Caco-2 (cell line): ENCODE results near the gene PPP1R27. TPM values are rescaled to one million over a fixed set of nuclear protein-coding genes. Genes with fewer than 3 reads are reported as not detected.

Experiments
- BruUV-seq: library from RNA; stranded (reverse); fragments of 400-500 nt; replicated peaks from 2 replicates; lab custom pipeline; 2021; lab: Mats Ljungman, UMichigan
- CTCF ChIA-PET: fragments of 300-600 bp; sonication (Branson Sonifier 250); formaldehyde crosslinking; loops from one replicate; lab custom pipeline; 2022; ENCODE audit warnings: antibody characterized with exemption; lab: Charles Lee
- POLR2A ChIA-PET: fragments of 300-600 bp; sonication (Branson Sonifier 250); formaldehyde crosslinking; loops from one replicate; lab custom pipeline; 2022; ENCODE audit warnings: antibody characterized with exemption; lab: Charles Lee
- DNase-seq, 2 experiments: peaks; one replicate each; pipeline versions ENCODE4 v3.0.0 to v3.0.0-alpha.2; 2020 to 2022
- H3K27me3 ChIP-seq: replicated peaks from 2 replicates; pipeline ENCODE4 v1.6.0; 2011; ENCODE audit warnings: low read length; ENCODE audit not compliant: control insufficient read depth, insufficient read depth
- H3K36me3 ChIP-seq: 2 replicates; pipeline ENCODE4 v1.5.1; 2011; ENCODE audit warnings: low read length; ENCODE audit not compliant: control insufficient read depth, insufficient read depth
- H3K4me1 ChIP-seq: fragments of 250-450 bp; sonication (Bioruptor Pico); 2 replicates; pipeline ENCODE4 v1.5.1; 2020; ENCODE audit warnings: mild to moderate bottlenecking
- H3K4me3 ChIP-seq: 2 replicates; pipeline ENCODE4 v1.5.1; 2011; ENCODE audit warnings: low read depth, mild to moderate bottlenecking, control low read depth, low read length
- H3K9me3 ChIP-seq: fragments of 250-450 bp; sonication (Bioruptor Pico); 2 replicates; pipeline ENCODE4 v1.5.1; 2020; ENCODE audit warnings: mild to moderate bottlenecking, moderate library complexity
- H3K27ac Mint-ChIP-seq: one replicate; pipeline ENCODE4 v1.8.0; 2022; ENCODE audit warnings: mixed read lengths; ENCODE audit not compliant: unreplicated experiment
- H3K27me3 Mint-ChIP-seq: one replicate; pipeline ENCODE4 v1.8.0; 2022; ENCODE audit warnings: mixed read lengths; ENCODE audit not compliant: insufficient read depth, unreplicated experiment
- H3K36me3 Mint-ChIP-seq: one replicate; pipeline ENCODE4 v1.8.0; 2022; ENCODE audit warnings: mild to moderate bottlenecking, mixed read lengths; ENCODE audit not compliant: insufficient read depth, unreplicated experiment
- H3K4me1 Mint-ChIP-seq: one replicate; pipeline ENCODE4 v1.8.0; 2022; ENCODE audit warnings: low read depth, mixed read lengths; ENCODE audit not compliant: unreplicated experiment
- H3K4me3 Mint-ChIP-seq: one replicate; pipeline ENCODE4 v1.8.0; 2022; ENCODE audit warnings: mild to moderate bottlenecking, moderate library complexity, mixed read lengths; ENCODE audit not compliant: unreplicated experiment
- H3K9me3 Mint-ChIP-seq: one replicate; pipeline ENCODE4 v1.8.0; 2022; ENCODE audit warnings: mixed read lengths; ENCODE audit not compliant: unreplicated experiment
- intact Hi-C: fragments of 100-400 bp; cut with micrococcal nuclease; formaldehyde crosslinking; loops from one replicate; pipeline ENCODE4 v1.10.0; 2022; ENCODE audit not compliant: unreplicated experiment
- total RNA-seq: library from RNA; stranded (reverse); gene quantifications from 2 replicates; pipeline ENCODE4 v1.2.3, GENCODE V29; 2022
- TF ChIP-seq, protein P1 (sequence below), 2 experiments: fragments of 200-600 bp in 1 of 2; IDR thresholded peaks; 1 replicate in 1 of 2; 2 replicates in 1 of 2; pipeline versions ENCODE4 v1.5.1 to v1.8.0; 2011 to 2022; ENCODE audit warnings: antibody characterized with exemption in 1 of 2, control low read depth in 1 of 2, inconsistent platforms in 1 of 2, low read depth in 1 of 2, low read length in 1 of 2, mild to moderate bottlenecking in 1 of 2, moderate library complexity in 1 of 2; ENCODE audit not compliant: insufficient read depth in 1 of 2, severe bottlenecking in 1 of 2, unreplicated experiment in 1 of 2

PPP1R27 gene
- total RNA-seq, 1 experiment from 2014 or later, result 0.93 TPM

- peak overlapping the region; percentile 68 for H3K4me3 ChIP-seq
- ChIA-PET POLR2A (interaction anchor here (0.7 to 1.9 kb wide), 7 partner anchors 9 to 150 kb away, joined by 3 to 8 read pairs (median 5); partner anchors contain the start of genes ARL16, HGS, MRPL12 and P4HB), CTCF (interaction anchor here (0.8 to 1.5 kb wide), 3 partner anchors 12 to 99 kb away, joined by 3 to 5 read pairs (median 3); no protein-coding TSS in a partner anchor)
- no TSS peak for BruUV-seq
- no peak for DNase-seq
- no peaks in the 10 kb centered on the region for H3K27me3 ChIP-seq
- TF ChIP-seq, protein P1, sequence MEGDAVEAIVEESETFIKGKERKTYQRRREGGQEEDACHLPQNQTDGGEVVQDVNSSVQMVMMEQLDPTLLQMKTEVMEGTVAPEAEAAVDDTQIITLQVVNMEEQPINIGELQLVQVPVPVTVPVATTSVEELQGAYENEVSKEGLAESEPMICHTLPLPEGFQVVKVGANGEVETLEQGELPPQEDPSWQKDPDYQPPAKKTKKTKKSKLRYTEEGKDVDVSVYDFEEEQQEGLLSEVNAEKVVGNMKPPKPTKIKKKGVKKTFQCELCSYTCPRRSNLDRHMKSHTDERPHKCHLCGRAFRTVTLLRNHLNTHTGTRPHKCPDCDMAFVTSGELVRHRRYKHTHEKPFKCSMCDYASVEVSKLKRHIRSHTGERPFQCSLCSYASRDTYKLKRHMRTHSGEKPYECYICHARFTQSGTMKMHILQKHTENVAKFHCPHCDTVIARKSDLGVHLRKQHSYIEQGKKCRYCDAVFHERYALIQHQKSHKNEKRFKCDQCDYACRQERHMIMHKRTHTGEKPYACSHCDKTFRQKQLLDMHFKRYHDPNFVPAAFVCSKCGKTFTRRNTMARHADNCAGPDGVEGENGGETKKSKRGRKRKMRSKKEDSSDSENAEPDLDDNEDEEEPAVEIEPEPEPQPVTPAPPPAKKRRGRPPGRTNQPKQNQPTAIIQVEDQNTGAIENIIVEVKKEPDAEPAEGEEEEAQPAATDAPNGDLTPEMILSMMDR (IDR thresholded peaks at IDR 0.05; ENCODE audit: insufficient read depth in 1 of 2, low read depth in 1 of 2, low read length in 1 of 2, severe bottlenecking in 1 of 2, unreplicated experiment in 1 of 2), result no peak
- H3K36me3 Mint-ChIP-seq, result peaks cover 21% of the 10 kb centered on the region
- H3K9me3 Mint-ChIP-seq, result no peaks in the 10 kb centered on the region
- intact Hi-C loops, result loop anchor here (1.0 kb wide), 1 partner anchor 26 kb away; the partner anchor contains the start of gene P4HB
- H3K27me3 Mint-ChIP-seq, result no peaks in the 10 kb centered on the region
- peaks cover 29% of the 10 kb centered on the region for H3K4me1 ChIP-seq
- H3K4me3 Mint-ChIP-seq, result peak overlapping the region; percentile 90
- peak overlapping the region; percentile 92 for H3K27ac Mint-ChIP-seq
- H3K4me1 Mint-ChIP-seq, result peaks cover 16% of the 10 kb centered on the region
- no peaks in the 10 kb centered on the region for H3K9me3 ChIP-seq
- H3K36me3 ChIP-seq, result no peaks in the 10 kb centered on the region; the same call in 1 of the 2 replicates
These were observed 674 bp downstream of the PPP1R27 start for GRCh38 chr17:81833921-81834830.

GRCh38 chr17:81833160-81833920, 1.5 kb downstream of the PPP1R27 start, which contains the start of gene MCRIP1:
Gene MCRIP1 (minus strand): TSS chr17:81833291. CDS start chr17:81824506, 8,785 bp downstream.
- no peaks in the 10 kb centered on the region for H3K27me3 Mint-ChIP-seq
- H3K9me3 Mint-ChIP-seq, result no peaks in the 10 kb centered on the region
- intact Hi-C loops, result loop anchor here (1.0 kb wide), 1 partner anchor 27 kb away; the partner anchor contains the start of gene P4HB
- no peaks in the 10 kb centered on the region for H3K9me3 ChIP-seq
- peak within 1 kb of the TSS; percentile 90 for H3K4me3 Mint-ChIP-seq
- H3K36me3 ChIP-seq, result no peaks in the 10 kb centered on the region; the same call in 1 of the 2 replicates
- peak within 1 kb of the TSS; percentile 85 for H3K4me3 ChIP-seq
- no peaks in the 10 kb centered on the region for H3K27me3 ChIP-seq
- DNase-seq, result peak; percentile 96 to 99
- ChIA-PET POLR2A (interaction anchor here (0.5 to 1.9 kb wide), 13 partner anchors 25 to 197 kb away, joined by 3 to 12 read pairs (median 5); partner anchors contain the start of genes ARL16, HGS, MRPL12 and P4HB), CTCF (interaction anchor here (0.8 to 1.5 kb wide), 4 partner anchors 11 to 126 kb away, joined by 3 to 5 read pairs (median 3); no protein-coding TSS in a partner anchor)
- BruUV-seq, result TSS peak; percentile 82
- peak within 1 kb of the TSS; percentile 92 for H3K27ac Mint-ChIP-seq
- H3K4me1 ChIP-seq, result peaks cover 29% of the 10 kb centered on the region
- H3K36me3 Mint-ChIP-seq, result peaks cover 21% of the 10 kb centered on the region
- TF ChIP-seq, protein P1 (IDR thresholded peaks at IDR 0.05; ENCODE audit: insufficient read depth in 1 of 2, low read depth in 1 of 2, low read length in 1 of 2, severe bottlenecking in 1 of 2, unreplicated experiment in 1 of 2), result no peak
- peaks cover 20% of the 10 kb centered on the region for H3K4me1 Mint-ChIP-seq
